ENCODE results near the gene CNOT4. TPM values are rescaled to one million over a fixed set of nuclear protein-coding genes. Genes with fewer than 3 reads are reported as not detected.

CNOT4 gene
- total and polyA plus RNA-seq, 2 of the 8 experiments (the other 6 are each of a cell fraction or from before 2014, with no cell fraction given), result 10.9 to 25.8 TPM

DNA sequence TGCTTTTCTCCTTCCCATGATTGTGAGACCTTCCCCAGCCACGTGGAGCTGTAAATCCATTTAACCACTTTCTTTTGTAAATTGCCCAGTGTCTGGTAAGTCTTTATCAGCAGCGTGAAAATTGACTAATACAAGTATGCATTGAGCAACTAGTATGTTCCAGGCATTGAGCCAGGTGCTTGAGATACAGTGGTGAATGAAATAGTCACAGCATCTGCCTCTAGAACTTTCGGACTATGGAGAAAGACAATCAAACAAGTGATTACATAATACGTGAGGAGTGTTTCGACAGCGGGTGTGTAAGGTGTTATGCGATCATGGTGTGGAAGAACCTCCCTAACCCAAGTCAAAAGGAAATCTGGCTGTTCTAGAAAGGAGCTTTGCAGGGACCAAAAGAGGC is 26.2 kb upstream of the CNOT4 start:
- Histone ChIP-seq H3K79me1 (ENCODE audit: low read depth, low read length) (no peaks in the 10 kb centered on the region), H3K27me3 (replicated peaks in 1 of 4; ENCODE audit: control insufficient read depth in 3 of 4, extremely low read depth in 1 of 4, insufficient read depth in 3 of 4, low read length in 3 of 4) (no peaks in the 10 kb centered on the region), H3K9me3 (ENCODE audit: insufficient read depth in 2 of 2, low read depth in 1 of 2, low read length in 1 of 2) (no peaks in the 10 kb centered on the region), H3K14ac (ENCODE audit: insufficient read length) (no peak overlapping the region), H3K27ac (ENCODE audit: low read depth, low read length) (no peak overlapping the region), H3K4me3 (ENCODE audit: extremely low read depth in 1 of 4, insufficient read depth in 2 of 4, low read depth in 3 of 4, low read length in 4 of 4) (no peak overlapping the region), H3K56ac (replicated peaks; ENCODE audit: insufficient read length, low read depth, low read length) (no peak overlapping the region), H2BK12ac (ENCODE audit: low read depth, low read length) (no peak overlapping the region), H3K4me2 (ENCODE audit: insufficient read depth in 1 of 2, low read depth in 2 of 2, low read length in 2 of 2) (no peak overlapping the region), H4K8ac (ENCODE audit: extremely low read depth, insufficient read depth, low read length) (no peak overlapping the region), H2BK20ac (ENCODE audit: low read length) (no peak overlapping the region), H3K4me1 (replicated peaks in 1 of 4; ENCODE audit: control insufficient read depth in 3 of 4, insufficient read depth in 4 of 4, low read length in 3 of 4) (no peaks in the 10 kb centered on the region; a peak in 1 of 7 replicates), H2BK15ac (ENCODE audit: low read length) (no peak overlapping the region), H2BK5ac (ENCODE audit: low read depth, low read length) (no peak overlapping the region), H3K18ac (ENCODE audit: extremely low read depth, low read length) (no peak overlapping the region), H4K5ac (ENCODE audit: insufficient read length, low read depth, low read length) (no peak overlapping the region), H3K9ac (replicated peaks in 1 of 4; ENCODE audit: extremely low read depth in 1 of 4, low read depth in 3 of 4, low read length in 3 of 4) (no peak overlapping the region), H3K4ac (replicated peaks; ENCODE audit: insufficient read length, low read depth, low read length) (no peak overlapping the region), H3K36me3 (ENCODE audit: control insufficient read depth in 2 of 4, insufficient read depth in 4 of 4, low read length in 3 of 4) (no peaks in the 10 kb centered on the region), H3K23ac (ENCODE audit: insufficient read length) (no peak overlapping the region), H3K23me2 (ENCODE audit: low read depth, low read length) (no peaks in the 10 kb centered on the region), H3K79me2 (ENCODE audit: control insufficient read depth in 1 of 2, insufficient read depth in 2 of 2, low read length in 2 of 2) (no peaks in the 10 kb centered on the region), H2AK5ac (ENCODE audit: low read depth, low read length) (no peak overlapping the region), H2AFZ (ENCODE audit: low read length) (no peak overlapping the region), H4K20me1 (replicated peaks in 1 of 2; ENCODE audit: control insufficient read depth in 1 of 2, insufficient read depth in 2 of 2, low read length in 2 of 2) (no peaks in the 10 kb centered on the region), H4K91ac (replicated peaks; ENCODE audit: insufficient read length, low read length) (no peak overlapping the region), H2BK120ac (replicated peaks; ENCODE audit: low read depth, low read length) (no peak overlapping the region)
- CTCF ChIA-PET (ENCODE audit: partially characterized antibody), result interaction anchor here (1.0 to 1.3 kb wide), 2 partner anchors 15 to 34 kb away, joined by 3 read pairs; no protein-coding TSS in a partner anchor
- TF ChIP-seq EZH2 (IDR thresholded peaks at IDR 0.05; ENCODE audit: low read depth, low read length, severe bottlenecking) (no peak), RNF2 (IDR thresholded peaks at IDR 0.05; ENCODE audit: borderline replicate concordance, low read depth, low read length, missing control alignments, poor library complexity, severe bottlenecking) (no peak), POLR2AphosphoS5 (IDR thresholded peaks at IDR 0.05; ENCODE audit: low read depth, low read length) (no peak), TAF7 (optimal IDR thresholded peaks at IDR 0.05; ENCODE audit: borderline replicate concordance, low read depth, low read length) (no peak), ATF3 (IDR thresholded peaks at IDR 0.05; ENCODE audit: insufficient read depth, low read depth, low read length) (no peak), KDM1A (IDR thresholded peaks at IDR 0.05; ENCODE audit: borderline replicate concordance, low read length) (no peak), EP300 (IDR thresholded peaks at IDR 0.05; ENCODE audit: borderline replicate concordance in 1 of 2, low read depth in 2 of 2, low read length in 2 of 2) (no peak), JUND (IDR thresholded peaks at IDR 0.05; ENCODE audit: low read length) (no peak), CREB1 (IDR thresholded peaks at IDR 0.05) (no peak), CHD1 (IDR thresholded peaks at IDR 0.05; ENCODE audit: low read depth, low read length) (no peak)
- POLR2A ChIA-PET (ENCODE audit: partially characterized antibody), result no interaction called here
- DNase-seq (ENCODE audit: low read depth in 1 of 2, low spot score in 2 of 2) (no peak), FAIRE-seq (no peak)
- 80% methylated on average over 7 of the region's 7 CpGs; no CpG with 5 or more reads in 1 of the 2 experiments for WGBS, 2 experiments (ENCODE audit: extremely low coverage in 1 of 2, insufficient coverage in 1 of 2, insufficient read length in 1 of 2, insufficient replicate concordance in 2 of 2, low coverage in 1 of 2, low lambda C conversion rate in 2 of 2, missing lambda C conversion rate in 1 of 2)
